ENCODE results near the gene IL36A.

The IL36A gene

GRCh38 chr2:113012436-113013335, 7.4 kb downstream of the IL36A start:
- no peak overlapping the region for H3K4me3 Mint-ChIP-seq
- ATAC-seq (replicated peaks) (no peak), DNase-seq (no peak)
- H3K27me3 Mint-ChIP-seq, result peaks cover 24 to 28% of the 10 kb centered on the region in 2 donors
- H3K4me1 Mint-ChIP-seq (ENCODE audit: low read depth in 2 of 2), result no peaks in the 10 kb centered on the region
- H3K27ac Mint-ChIP-seq, result no peak overlapping the region
- no peaks in the 10 kb centered on the region for H3K36me3 Mint-ChIP-seq (ENCODE audit: insufficient read depth)
- no peaks in the 10 kb centered on the region for H3K9me3 Mint-ChIP-seq

- Mint-ChIP-seq H3K4me3 (no peak overlapping the region), H3K27ac (no peak overlapping the region), H3K4me1 (ENCODE audit: low read depth in 2 of 2) (no peaks in the 10 kb centered on the region), H3K27me3 (peaks cover 30 to 34% of the 10 kb centered on the region in 2 donors), H3K9me3 (peaks cover under 1 to 2% of the 10 kb centered on the region in 2 donors), H3K36me3 (ENCODE audit: insufficient read depth) (no peaks in the 10 kb centered on the region)
- DNase-seq (no peak), ATAC-seq (replicated peaks) (no peak)
Measured at GRCh38 chr2:113013336-113013661, 8.0 kb downstream of the IL36A start.

GRCh38 chr2:113014067-113014466, 8.8 kb downstream of the IL36A start:
- Mint-ChIP-seq H3K27ac (no peak overlapping the region), H3K27me3 (peaks cover 38 to 42% of the 10 kb centered on the region in 2 donors), H3K4me1 (ENCODE audit: low read depth in 2 of 2) (no peaks in the 10 kb centered on the region), H3K4me3 (no peak overlapping the region), H3K36me3 (ENCODE audit: insufficient read depth) (no peaks in the 10 kb centered on the region), H3K9me3 (peaks cover 6 to 7% of the 10 kb centered on the region in 2 donors)
- no peak for ATAC-seq (replicated peaks)
- DNase-seq, result no peak

GRCh38 chr2:113015042-113015441, 9.8 kb downstream of the IL36A start:
- Mint-ChIP-seq H3K27me3 (peaks cover 48 to 52% of the 10 kb centered on the region in 2 donors), H3K9me3 (peaks cover 6 to 7% of the 10 kb centered on the region in 2 donors), H3K36me3 (ENCODE audit: insufficient read depth) (no peaks in the 10 kb centered on the region), H3K4me3 (no peak overlapping the region), H3K27ac (no peak overlapping the region), H3K4me1 (ENCODE audit: low read depth in 2 of 2) (no peaks in the 10 kb centered on the region)
- no peak for DNase-seq
- no peak for ATAC-seq (replicated peaks)

GRCh38 chr2:113015655-113016054, 10.4 kb downstream of the IL36A start:
- ATAC-seq (replicated peaks) (no peak), DNase-seq (no peak)
- Mint-ChIP-seq H3K27me3 (peaks cover 50 to 51% of the 10 kb centered on the region in 2 donors), H3K27ac (no peak overlapping the region), H3K36me3 (ENCODE audit: insufficient read depth) (no peaks in the 10 kb centered on the region), H3K4me3 (no peak overlapping the region), H3K4me1 (ENCODE audit: low read depth in 2 of 2) (no peaks in the 10 kb centered on the region), H3K9me3 (peaks cover 6 to 7% of the 10 kb centered on the region in 2 donors)

- no peak overlapping the region for H3K4me3 Mint-ChIP-seq
- DNase-seq (no peak), ATAC-seq (replicated peaks) (no peak)
- peaks cover 6 to 7% of the 10 kb centered on the region in 2 donors for H3K9me3 Mint-ChIP-seq
- no peaks in the 10 kb centered on the region for H3K4me1 Mint-ChIP-seq (ENCODE audit: low read depth in 2 of 2)
- H3K27me3 Mint-ChIP-seq, result peaks cover 50% of the 10 kb centered on the region in 2 donors
- no peak overlapping the region for H3K27ac Mint-ChIP-seq
- H3K36me3 Mint-ChIP-seq (ENCODE audit: insufficient read depth), result no peaks in the 10 kb centered on the region
Measured at GRCh38 chr2:113018509-113018908, 13.2 kb downstream of the IL36A start.

- DNase-seq (no peak), ATAC-seq (replicated peaks) (no peak)
- Mint-ChIP-seq H3K36me3 (ENCODE audit: insufficient read depth) (no peaks in the 10 kb centered on the region), H3K27me3 (peaks cover 61 to 72% of the 10 kb centered on the region in 2 donors), H3K9me3 (peaks cover 6 to 7% of the 10 kb centered on the region in 2 donors), H3K27ac (no peak overlapping the region), H3K4me3 (no peak overlapping the region), H3K4me1 (ENCODE audit: low read depth in 2 of 2) (no peaks in the 10 kb centered on the region)
Measured at GRCh38 chr2:113021312-113021711, 16.1 kb downstream of the IL36A start.

- Mint-ChIP-seq H3K27me3 (peaks cover 53 to 60% of the 10 kb centered on the region in 2 donors), H3K4me3 (no peak overlapping the region), H3K4me1 (ENCODE audit: low read depth in 2 of 2) (no peaks in the 10 kb centered on the region), H3K27ac (no peak overlapping the region), H3K36me3 (ENCODE audit: insufficient read depth) (no peaks in the 10 kb centered on the region), H3K9me3 (no peaks in the 10 kb centered on the region)
- ATAC-seq (replicated peaks) (no peak), DNase-seq (no peak)
Measured at GRCh38 chr2:113024764-113025163, 19.5 kb downstream of the IL36A start.

- Mint-ChIP-seq H3K36me3 (ENCODE audit: insufficient read depth) (no peaks in the 10 kb centered on the region), H3K9me3 (no peaks in the 10 kb centered on the region), H3K4me3 (no peak overlapping the region), H3K27me3 (peaks cover 59 to 66% of the 10 kb centered on the region in 2 donors), H3K27ac (no peak overlapping the region), H3K4me1 (ENCODE audit: low read depth in 2 of 2) (no peaks in the 10 kb centered on the region)
- no peak for DNase-seq
- ATAC-seq (replicated peaks), result no peak
Measured at GRCh38 chr2:113025737-113026136, 20.5 kb downstream of the IL36A start.

GRCh38 chr2:113027691-113028090, 22.4 kb downstream of the IL36A start:
- Mint-ChIP-seq H3K4me3 (no peak overlapping the region), H3K4me1 (ENCODE audit: low read depth in 2 of 2) (no peaks in the 10 kb centered on the region), H3K27ac (no peak overlapping the region), H3K9me3 (no peaks in the 10 kb centered on the region), H3K36me3 (ENCODE audit: insufficient read depth) (no peaks in the 10 kb centered on the region), H3K27me3 (peaks cover 53 to 59% of the 10 kb centered on the region in 2 donors)
- ATAC-seq (replicated peaks) (no peak), DNase-seq (no peak)

GRCh38 chr2:113028112-113028511, 22.9 kb downstream of the IL36A start:
- H3K27ac Mint-ChIP-seq, result no peak overlapping the region
- no peaks in the 10 kb centered on the region for H3K9me3 Mint-ChIP-seq
- peaks cover 52 to 61% of the 10 kb centered on the region in 2 donors for H3K27me3 Mint-ChIP-seq
- H3K4me3 Mint-ChIP-seq, result no peak overlapping the region
- H3K4me1 Mint-ChIP-seq (ENCODE audit: low read depth in 2 of 2), result no peaks in the 10 kb centered on the region
- DNase-seq (no peak), ATAC-seq (replicated peaks) (no peak)
- H3K36me3 Mint-ChIP-seq (ENCODE audit: insufficient read depth), result no peaks in the 10 kb centered on the region

GRCh38 chr2:113032737-113033136, 27.5 kb downstream of the IL36A start:
- no peaks in the 10 kb centered on the region for H3K36me3 Mint-ChIP-seq (ENCODE audit: insufficient read depth)
- H3K4me1 Mint-ChIP-seq (ENCODE audit: low read depth in 2 of 2), result no peaks in the 10 kb centered on the region
- H3K27me3 Mint-ChIP-seq, result peaks cover 42 to 71% of the 10 kb centered on the region in 2 donors
- H3K9me3 Mint-ChIP-seq, result no peaks in the 10 kb centered on the region
- H3K4me3 Mint-ChIP-seq, result no peak overlapping the region
- ATAC-seq (replicated peaks) (no peak), DNase-seq (no peak)
- H3K27ac Mint-ChIP-seq, result no peak overlapping the region

GRCh38 chr2:113034016-113034415, 28.8 kb downstream of the IL36A start:
- DNase-seq (no peak), ATAC-seq (replicated peaks) (no peak)
- Mint-ChIP-seq H3K4me3 (no peak overlapping the region), H3K4me1 (ENCODE audit: low read depth in 2 of 2) (no peaks in the 10 kb centered on the region), H3K27me3 (peaks cover 50 to 77% of the 10 kb centered on the region in 2 donors), H3K27ac (no peak overlapping the region), H3K36me3 (ENCODE audit: insufficient read depth) (no peaks in the 10 kb centered on the region), H3K9me3 (no peaks in the 10 kb centered on the region)

- Mint-ChIP-seq H3K36me3 (ENCODE audit: insufficient read depth) (no peaks in the 10 kb centered on the region), H3K4me1 (ENCODE audit: low read depth in 2 of 2) (no peaks in the 10 kb centered on the region), H3K9me3 (no peaks in the 10 kb centered on the region), H3K4me3 (no peak overlapping the region), H3K27ac (no peak overlapping the region), H3K27me3 (peaks cover 34 to 68% of the 10 kb centered on the region in 2 donors)
- no peak for DNase-seq
- no peak for ATAC-seq (replicated peaks)
Measured at GRCh38 chr2:113036763-113037162, 31.5 kb downstream of the IL36A start.
